IMR-90 (cell line): ENCODE measurements around the gene EIF4E1B. TPM values are rescaled to one million over a fixed set of nuclear protein-coding genes. Genes with fewer than 3 reads are reported as not detected.

ENCODE experiments used
- ATAC-seq: fragments of 200-7000 bp; cut with Tn5 transposase; 2 replicates; pipeline ENCODE4 v1.9.1; 2020; ENCODE audit warnings: low read depth, mild to moderate bottlenecking, moderate library complexity
- BruUV-seq: library from RNA; stranded (reverse); fragments of 400-500 nt; replicated peaks from 2 replicates; lab custom pipeline; 2021; lab: Mats Ljungman, UMichigan
- CTCF ChIA-PET: fragments of 300-600 bp; formaldehyde crosslinking; extraction: SDS; loops from one replicate; lab custom pipeline; 2021; ENCODE audit warnings: antibody characterized with exemption; lab: Yijun Ruan, JAX
- POLR2A ChIA-PET: fragments of 300-600 bp; sonication (Branson Sonifier 250); formaldehyde crosslinking; loops from one replicate; lab custom pipeline; 2022; ENCODE audit warnings: antibody characterized with exemption; ENCODE audit not compliant: unreplicated experiment; lab: Charles Lee
- DNase-seq: peaks from one replicate; pipeline ENCODE4 v3.0.0; 2013
- H2AFZ ChIP-seq: replicated peaks from 2 replicates; pipeline ENCODE3; 2013; ENCODE audit warnings: low read length, mild to moderate bottlenecking; ENCODE audit not compliant: poor library complexity
- H2AK5ac ChIP-seq: 2 replicates; pipeline ENCODE4 v1.6.1; 2013; ENCODE audit warnings: low read depth, low read length, inconsistent platforms
- H2AK9ac ChIP-seq: replicated peaks from 2 replicates; pipeline ENCODE3; 2013; ENCODE audit warnings: mild to moderate bottlenecking, low read depth, low read length, moderate library complexity; ENCODE audit not compliant: poor library complexity
- H2BK120ac ChIP-seq: 2 replicates; pipeline ENCODE4 v1.6.1; 2013; ENCODE audit warnings: low read depth, low read length, inconsistent platforms
- H2BK15ac ChIP-seq: 3 replicates; pipeline ENCODE4 v1.6.1; 2013; ENCODE audit warnings: low read depth, low read length, inconsistent platforms
- H2BK20ac ChIP-seq: 2 replicates; pipeline ENCODE4 v1.6.1; 2013; ENCODE audit warnings: low read depth, mild to moderate bottlenecking, inconsistent platforms, low read length, moderate library complexity
- H2BK5ac ChIP-seq: 2 replicates; pipeline ENCODE4 v1.6.1; 2013; ENCODE audit warnings: mild to moderate bottlenecking, low read depth, low read length, inconsistent platforms; ENCODE audit not compliant: poor library complexity, severe bottlenecking
- H3K14ac ChIP-seq: replicated peaks from 2 replicates; pipeline ENCODE4 v1.6.1; 2013; ENCODE audit warnings: low read depth, low read length, inconsistent platforms
- H3K18ac ChIP-seq: 2 replicates; pipeline ENCODE4 v1.6.1; 2013; ENCODE audit warnings: low read depth, low read length, control low read depth
- H3K23ac ChIP-seq: 2 replicates; pipeline ENCODE4 v1.6.1; 2013; ENCODE audit warnings: low read depth, low read length, inconsistent platforms
- H3K27ac ChIP-seq: 2 replicates; pipeline ENCODE4 v1.5.1; 2013; ENCODE audit warnings: mild to moderate bottlenecking, control low read depth, low read length; ENCODE audit not compliant: insufficient read depth
- H3K27me3 ChIP-seq: 2 replicates; pipeline ENCODE4 v1.6.1; 2013; ENCODE audit warnings: low read length; ENCODE audit not compliant: control insufficient read depth, insufficient read depth
- H3K36me3 ChIP-seq: 2 replicates; pipeline ENCODE4 v1.6.1; 2013; ENCODE audit warnings: low read length, mixed read lengths; ENCODE audit not compliant: control insufficient read depth, insufficient read depth
- H3K4ac ChIP-seq: 2 replicates; pipeline ENCODE4 v1.6.1; 2013; ENCODE audit warnings: low read depth, low read length, inconsistent platforms
- H3K4me1 ChIP-seq: 2 replicates; pipeline ENCODE4 v1.6.1; 2013; ENCODE audit warnings: low read length, mixed read lengths; ENCODE audit not compliant: control insufficient read depth, insufficient read depth
- H3K4me2 ChIP-seq: 2 replicates; pipeline ENCODE4 v1.6.1; 2013; ENCODE audit warnings: low read depth, mild to moderate bottlenecking, control low read depth, low read length, moderate library complexity
- H3K4me3 ChIP-seq: 2 replicates; pipeline ENCODE4 v1.5.1; 2013; ENCODE audit warnings: low read depth, mild to moderate bottlenecking, control low read depth, low read length, moderate library complexity; ENCODE audit not compliant: insufficient read depth
- H3K56ac ChIP-seq: 2 replicates; pipeline ENCODE4 v1.6.1; 2013; ENCODE audit warnings: low read length, inconsistent platforms; ENCODE audit not compliant: insufficient read depth; ENCODE audit errors: extremely low read depth
- H3K79me1 ChIP-seq, 2 experiments: 2 replicates each; pipeline ENCODE4 v1.6.1; 2013; ENCODE audit warnings: low read length in 2 of 2, inconsistent platforms in 1 of 2, low read depth in 1 of 2
- H3K9ac ChIP-seq: 2 replicates; pipeline ENCODE4 v1.6.1; 2013; ENCODE audit warnings: low read depth, low read length, control low read depth
- H3K9me1 ChIP-seq: 2 replicates; pipeline ENCODE4 v1.6.1; 2013; ENCODE audit warnings: low read length, inconsistent platforms; ENCODE audit not compliant: insufficient read depth
- H3K9me3 ChIP-seq: 2 replicates; pipeline ENCODE4 v1.6.1; 2013; ENCODE audit warnings: low read length; ENCODE audit not compliant: control insufficient read depth, insufficient read depth
- H4K20me1 ChIP-seq: 2 replicates; pipeline ENCODE4 v1.6.1; 2013; ENCODE audit warnings: low read length, inconsistent platforms; ENCODE audit not compliant: insufficient read depth
- H4K5ac ChIP-seq: 2 replicates; pipeline ENCODE4 v1.6.1; 2013; ENCODE audit warnings: mild to moderate bottlenecking, low read depth, low read length, control low read depth
- H4K8ac ChIP-seq, 2 experiments: 2 replicates each; pipeline ENCODE4 v1.6.1; 2013; ENCODE audit warnings: low read depth in 2 of 2, low read length in 2 of 2, control low read depth in 1 of 2, inconsistent platforms in 1 of 2
- H4K91ac ChIP-seq: 2 replicates; pipeline ENCODE4 v1.6.1; 2013; ENCODE audit warnings: low read depth, low read length, inconsistent platforms; ENCODE audit not compliant: insufficient read depth
- BHLHE40 ChIP-seq: fragments of 150-350 bp; IDR thresholded peaks from 2 replicates; pipeline ENCODE4 v1.6.1; 2016; ENCODE audit warnings: mild to moderate bottlenecking, low read depth, low read length
- CEBPB ChIP-seq: IDR thresholded peaks from 2 replicates; pipeline ENCODE4 v1.6.1; 2012; ENCODE audit warnings: low read depth, low read length, improper control_type of control experiment
- CHD1 ChIP-seq: IDR thresholded peaks from 2 replicates; pipeline ENCODE4 v1.6.1; 2012; ENCODE audit warnings: low read depth, low read length, improper control_type of control experiment
- ELK1 ChIP-seq: fragments of 150-350 bp; IDR thresholded peaks from 2 replicates; pipeline ENCODE4 v1.6.1; 2016; ENCODE audit warnings: low read depth, mild to moderate bottlenecking, low read length, moderate library complexity, borderline replicate concordance
- FOS ChIP-seq: fragments of 150-350 bp; IDR thresholded peaks from 2 replicates; pipeline ENCODE4 v1.6.1; 2016; ENCODE audit warnings: low read depth, low read length
- MAFK ChIP-seq: IDR thresholded peaks from 2 replicates; pipeline ENCODE4 v1.6.1; 2012; ENCODE audit warnings: low read depth, low read length, improper control_type of control experiment
- MAZ ChIP-seq: IDR thresholded peaks from 2 replicates; pipeline ENCODE4 v1.6.1; 2012; ENCODE audit warnings: low read depth, mild to moderate bottlenecking, low read length, improper control_type of control experiment, moderate library complexity, borderline replicate concordance
- MXI1 ChIP-seq: IDR thresholded peaks from 2 replicates; pipeline ENCODE4 v1.6.1; 2012; ENCODE audit warnings: low read depth, mild to moderate bottlenecking, low read length, moderate library complexity, borderline replicate concordance
- NFE2L2 ChIP-seq: fragments of 150-350 bp; IDR thresholded peaks from 2 replicates; pipeline ENCODE4 v1.6.1; 2016; ENCODE audit warnings: low read depth, mild to moderate bottlenecking, low read length
- POLR2A ChIP-seq: IDR thresholded peaks from 2 replicates; pipeline ENCODE4 v1.6.1; 2012; ENCODE audit warnings: mild to moderate bottlenecking, low read depth, low read length
- RAD21 ChIP-seq: IDR thresholded peaks from 2 replicates; pipeline ENCODE4 v1.6.1; 2012; ENCODE audit warnings: low read length, improper control_type of control experiment
- RCOR1 ChIP-seq: IDR thresholded peaks from 2 replicates; pipeline ENCODE4 v1.6.1; 2012; ENCODE audit warnings: mild to moderate bottlenecking, low read length, improper control_type of control experiment; ENCODE audit not compliant: insufficient replicate concordance
- RFX5 ChIP-seq: IDR thresholded peaks from 2 replicates; pipeline ENCODE4 v1.8.0; 2012; ENCODE audit warnings: low read depth, mild to moderate bottlenecking, low read length, moderate library complexity
- SMC3 ChIP-seq: fragments of 150-350 bp; IDR thresholded peaks from 2 replicates; pipeline ENCODE4 v1.6.1; 2016; ENCODE audit warnings: low read depth, mild to moderate bottlenecking, antibody characterized with exemption, low read length, moderate library complexity
- WGBS, 2 experiments: methylation state at CpG; one replicate each; pipeline versions ENCODE4 v1.1.5 to v1.1.7; 2013; ENCODE audit warnings: missing lambda C conversion rate in 2 of 2; ENCODE audit not compliant: insufficient read length in 1 of 2; ENCODE audit errors: extremely low coverage in 2 of 2; 5-methylcytosine and 5-hydroxymethylcytosine counted together
- dilution Hi-C: fragments of 300-500 bp; cut with HindIII; formaldehyde crosslinking; loops from one replicate; pipeline ENCODE4 v1.14.3; 2018; ENCODE audit warnings: low sequenced_read_pairs; ENCODE audit not compliant: unreplicated experiment
- in situ Hi-C: fragments of 300-500 bp; cut with MboI; formaldehyde crosslinking; loops from 3 replicates; pipeline ENCODE4 v1.14.3; 2019; ENCODE audit warnings: low sequenced_read_pairs, inconsistent platforms, mixed read lengths
- intact Hi-C: fragments of 100-400 bp; cut with micrococcal nuclease; formaldehyde crosslinking; loops from 2 replicates; pipeline ENCODE4 v1.10.0; 2022
- polyA plus RNA-seq, 3 experiments: library from polyadenylated mRNA; depleted of rRNA; stranded (reverse); fragments of >200 nt; gene quantifications; 2 replicates each; pipeline ENCODE4 v1.2.3, GENCODE V29; 2012; ENCODE audit warnings: low replicate concordance in 1 of 3
- total RNA-seq: library from RNA; depleted of rRNA; stranded (reverse); fragments of >200 nt; gene quantifications from 2 replicates; pipeline ENCODE4 v1.2.3, GENCODE V29; 2012
- TF ChIP-seq, protein P1 (sequence below): conservative IDR thresholded peaks from 2 replicates; pipeline ENCODE4 v1.5.1; 2012; ENCODE audit warnings: mild to moderate bottlenecking, low read depth, low read length, improper control_type of control experiment
- TF ChIP-seq, protein P2 (sequence below): fragments of 150-350 bp; IDR thresholded peaks from 2 replicates; pipeline ENCODE4 v1.6.1; 2017; ENCODE audit warnings: mild to moderate bottlenecking, antibody characterized with exemption, low read length, low read depth

Gene EIF4E1B
- total and polyA plus RNA-seq, 2 of the 4 experiments (the other 2 are of a cell fraction) = not detected

DNA sequence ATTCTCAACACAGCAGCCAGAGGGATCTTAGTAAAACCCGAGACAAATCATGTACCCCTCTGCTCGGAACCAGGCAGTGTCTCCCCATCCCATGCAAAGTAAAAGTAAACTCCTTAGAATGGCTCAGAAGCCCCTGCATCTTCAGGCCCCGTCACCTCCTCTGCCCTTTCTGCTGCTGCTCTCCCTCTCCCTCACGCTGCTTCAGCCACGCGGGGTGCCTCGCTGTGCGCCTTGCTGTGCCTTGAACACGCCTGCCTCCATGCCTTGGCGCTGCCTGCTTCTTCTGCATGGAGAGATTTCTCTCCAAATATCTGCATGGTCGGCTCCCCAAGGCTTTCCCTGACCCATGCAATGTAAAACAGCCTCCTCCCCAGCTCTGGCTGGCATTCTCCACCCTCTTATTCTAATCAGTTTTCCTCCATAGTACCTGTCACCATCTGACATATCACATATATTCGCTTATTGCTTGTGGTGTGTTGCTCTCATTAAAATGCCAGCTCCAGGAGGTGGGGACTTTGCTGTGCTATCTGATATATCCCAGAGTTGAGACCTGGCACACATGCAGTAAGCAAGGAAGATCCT is 28.5 kb upstream of the EIF4E1B start:
- WGBS, 2 experiments = 84% methylated on average over 6 of the region's 12 CpGs; no CpG with 5 or more reads in 1 of the 2 experiments

More for the DNA sequence above, 28.5 kb upstream of the EIF4E1B start:
- no peak overlapping the region for H3K23ac ChIP-seq
- H2AK9ac ChIP-seq = no peak overlapping the region
- ATAC-seq (no peak), DNase-seq (no peak)
- no peak overlapping the region for H4K8ac ChIP-seq
- H3K4ac ChIP-seq = no peak overlapping the region
- no peak overlapping the region for H2AFZ ChIP-seq
- peaks cover 7% of the 10 kb centered on the region for H4K20me1 ChIP-seq
- dilution Hi-C loops = no loop called here
- no peak overlapping the region for H3K4me3 ChIP-seq
- no peak overlapping the region for H3K4me2 ChIP-seq
- no peak overlapping the region for H4K91ac ChIP-seq
- H3K79me1 ChIP-seq = peaks cover 0 to 13% of the 10 kb centered on the region in 2 experiments; a peak in 1 of 4 replicates
- H3K27ac ChIP-seq = no peak overlapping the region
- no peak overlapping the region for H3K14ac ChIP-seq
- H2BK15ac ChIP-seq = no peak overlapping the region
- no peak overlapping the region for H3K9ac ChIP-seq
- no peak overlapping the region for H4K5ac ChIP-seq
- no peak overlapping the region for H3K18ac ChIP-seq
- no peak overlapping the region for H3K56ac ChIP-seq
- no peak overlapping the region for H2BK5ac ChIP-seq
- H3K9me1 ChIP-seq = 0 out of 2 replicates have a peak, but pooled peaks cover 2% of the 10 kb centered on the region
- no peak overlapping the region for H2BK120ac ChIP-seq
- no peaks in the 10 kb centered on the region for H3K27me3 ChIP-seq
- H3K4me1 ChIP-seq = no peaks in the 10 kb centered on the region
- POLR2A ChIA-PET = no interaction called here
- intact Hi-C loops = no loop called here
- no peak overlapping the region for H2BK20ac ChIP-seq
- BruUV-seq = no TSS peak
- TF ChIP-seq MXI1 (no peak), SMC3 (no peak), POLR2A (no peak), CHD1 (no peak), FOS (no peak), RFX5 (no peak), RAD21 (no peak), BHLHE40 (no peak), MAFK (no peak), ELK1 (no peak), NFE2L2 (no peak), RCOR1 (no peak), MAZ (no peak), CEBPB (no peak)
- TF ChIP-seq, protein P1, sequence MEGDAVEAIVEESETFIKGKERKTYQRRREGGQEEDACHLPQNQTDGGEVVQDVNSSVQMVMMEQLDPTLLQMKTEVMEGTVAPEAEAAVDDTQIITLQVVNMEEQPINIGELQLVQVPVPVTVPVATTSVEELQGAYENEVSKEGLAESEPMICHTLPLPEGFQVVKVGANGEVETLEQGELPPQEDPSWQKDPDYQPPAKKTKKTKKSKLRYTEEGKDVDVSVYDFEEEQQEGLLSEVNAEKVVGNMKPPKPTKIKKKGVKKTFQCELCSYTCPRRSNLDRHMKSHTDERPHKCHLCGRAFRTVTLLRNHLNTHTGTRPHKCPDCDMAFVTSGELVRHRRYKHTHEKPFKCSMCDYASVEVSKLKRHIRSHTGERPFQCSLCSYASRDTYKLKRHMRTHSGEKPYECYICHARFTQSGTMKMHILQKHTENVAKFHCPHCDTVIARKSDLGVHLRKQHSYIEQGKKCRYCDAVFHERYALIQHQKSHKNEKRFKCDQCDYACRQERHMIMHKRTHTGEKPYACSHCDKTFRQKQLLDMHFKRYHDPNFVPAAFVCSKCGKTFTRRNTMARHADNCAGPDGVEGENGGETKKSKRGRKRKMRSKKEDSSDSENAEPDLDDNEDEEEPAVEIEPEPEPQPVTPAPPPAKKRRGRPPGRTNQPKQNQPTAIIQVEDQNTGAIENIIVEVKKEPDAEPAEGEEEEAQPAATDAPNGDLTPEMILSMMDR = no peak
- TF ChIP-seq, protein P2, sequence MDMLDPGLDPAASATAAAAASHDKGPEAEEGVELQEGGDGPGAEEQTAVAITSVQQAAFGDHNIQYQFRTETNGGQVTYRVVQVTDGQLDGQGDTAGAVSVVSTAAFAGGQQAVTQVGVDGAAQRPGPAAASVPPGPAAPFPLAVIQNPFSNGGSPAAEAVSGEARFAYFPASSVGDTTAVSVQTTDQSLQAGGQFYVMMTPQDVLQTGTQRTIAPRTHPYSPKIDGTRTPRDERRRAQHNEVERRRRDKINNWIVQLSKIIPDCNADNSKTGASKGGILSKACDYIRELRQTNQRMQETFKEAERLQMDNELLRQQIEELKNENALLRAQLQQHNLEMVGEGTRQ = no peak
- no peaks in the 10 kb centered on the region for H3K36me3 ChIP-seq
- CTCF ChIA-PET = no interaction called here
- in situ Hi-C loops = no loop called here
- no peaks in the 10 kb centered on the region for H3K9me3 ChIP-seq
- no peak overlapping the region for H2AK5ac ChIP-seq
